Neural cell (in vitro differentiated cells): Measurements from ENCODE around the gene HLCS. TPM values are rescaled to one million over a fixed set of nuclear protein-coding genes. Genes with fewer than 3 reads are reported as not detected.

Experiments used
- H2AFZ ChIP-seq: fragments of 200-600, 300-800 bp; sonication (generic), shearing (Covaris generic); 2 replicates; pipeline ENCODE4 v1.6.0; 2014; ENCODE audit warnings: low read depth, mild to moderate bottlenecking, antibody characterized with exemption, low read length, moderate library complexity
- H3F3A ChIP-seq: fragments of 200-600 bp; shearing (Covaris generic); 2 replicates; pipeline ENCODE4 v1.6.1; 2016; ENCODE audit warnings: mild to moderate bottlenecking, moderate library complexity, mixed read lengths, antibody characterized with exemption, low read length; ENCODE audit not compliant: insufficient read depth, poor library complexity, severe bottlenecking
- H3K27ac ChIP-seq: fragments of 200-600, 300-800 bp; sonication (generic), shearing (Covaris generic); 2 replicates; pipeline ENCODE4 v1.5.1; 2014; ENCODE audit warnings: mild to moderate bottlenecking, low read length, moderate library complexity
- H3K27me3 ChIP-seq: fragments of 300-800, 200-600 bp; sonication (generic), shearing (Covaris generic); 2 replicates; pipeline ENCODE4 v1.6.0; 2014; ENCODE audit warnings: mild to moderate bottlenecking, low read depth, low read length, moderate library complexity; ENCODE audit not compliant: insufficient read depth
- H3K36me3 ChIP-seq: fragments of 300-800, 200-600 bp; sonication (generic), shearing (Covaris generic); 2 replicates; pipeline ENCODE4 v1.5.1; 2014; ENCODE audit warnings: mild to moderate bottlenecking, antibody characterized with exemption, low read length, moderate library complexity; ENCODE audit not compliant: insufficient read depth
- H3K4me2 ChIP-seq: fragments of 300-800, 200-600 bp; sonication (generic), shearing (Covaris generic); 2 replicates; pipeline ENCODE4 v1.6.0; 2014; ENCODE audit warnings: mild to moderate bottlenecking, low read length
- H3K4me3 ChIP-seq: fragments of 300-800, 200-600 bp; sonication (generic), shearing (Covaris generic); 2 replicates; pipeline ENCODE4 v1.5.1; 2014; ENCODE audit warnings: mild to moderate bottlenecking, low read length, moderate library complexity
- H3K79me2 ChIP-seq: fragments of 200-600 bp; shearing (Covaris generic); replicated peaks from 2 replicates; pipeline ENCODE4 v1.6.0; 2014; ENCODE audit warnings: mild to moderate bottlenecking, low read length, moderate library complexity; ENCODE audit not compliant: insufficient read depth
- H3K9ac ChIP-seq: fragments of 300-800, 200-600 bp; sonication (generic), shearing (Covaris generic); 2 replicates; pipeline ENCODE4 v1.6.1; 2016; ENCODE audit warnings: mild to moderate bottlenecking, low read length, mixed read lengths
- H3K9me2 ChIP-seq: fragments of 200-600 bp; shearing (Covaris generic); 2 replicates; pipeline ENCODE4 v1.6.1; 2016; ENCODE audit warnings: mild to moderate bottlenecking, low read length, mixed read lengths; ENCODE audit not compliant: insufficient read depth
- H3K9me3 ChIP-seq: fragments of 200-600, 300-800 bp; sonication (generic), shearing (Covaris generic); 2 replicates; pipeline ENCODE4 v1.6.1; 2016; ENCODE audit warnings: mild to moderate bottlenecking, mixed run types, low read length, moderate library complexity, mixed read lengths
- H4K20me1 ChIP-seq: fragments of 200-600 bp; shearing (Covaris generic); 2 replicates; pipeline ENCODE4 v1.6.1; 2016; ENCODE audit warnings: mild to moderate bottlenecking, mixed run types; ENCODE audit not compliant: insufficient read depth
- EP300 ChIP-seq: fragments of 450-650 bp; conservative IDR thresholded peaks from 2 replicates; pipeline ENCODE4 v1.6.1; 2014; ENCODE audit warnings: antibody characterized with exemption, mild to moderate bottlenecking, moderate library complexity; ENCODE audit not compliant: poor library complexity, severe bottlenecking
- EZH2 ChIP-seq: fragments of 200-600, 300-800 bp; shearing (Covaris generic), sonication (generic); IDR thresholded peaks from 2 replicates; pipeline ENCODE4 v1.6.1; 2014; ENCODE audit warnings: antibody characterized with exemption, low read length, borderline replicate concordance, mild to moderate bottlenecking; ENCODE audit not compliant: insufficient read depth, poor library complexity, severe bottlenecking
- MXI1 ChIP-seq: fragments of 450-650 bp; conservative IDR thresholded peaks from 2 replicates; pipeline ENCODE4 v1.6.1; 2014; ENCODE audit warnings: antibody characterized with exemption, mild to moderate bottlenecking; ENCODE audit not compliant: poor library complexity, severe bottlenecking
- POLR2AphosphoS5 ChIP-seq: IDR thresholded peaks from 2 replicates; pipeline ENCODE4 v1.6.1; 2012
- RAD21 ChIP-seq: fragments of 450-650 bp; conservative IDR thresholded peaks from 2 replicates; pipeline ENCODE4 v1.6.1; 2014; ENCODE audit warnings: antibody characterized with exemption, mild to moderate bottlenecking, moderate library complexity
- SMC3 ChIP-seq: fragments of 450-650 bp; conservative IDR thresholded peaks from 2 replicates; pipeline ENCODE4 v1.6.1; 2014; ENCODE audit warnings: antibody characterized with exemption, mild to moderate bottlenecking, moderate library complexity; ENCODE audit not compliant: poor library complexity
- TAF1 ChIP-seq: IDR thresholded peaks from 2 replicates; pipeline ENCODE4 v1.6.1; 2012; ENCODE audit warnings: low read depth
- polyA plus RNA-seq: library from polyadenylated mRNA; depleted of rRNA; stranded (reverse); fragments of >200 nt; gene quantifications from 2 replicates; pipeline ENCODE4 v1.2.3, GENCODE V29; 2014
- TF ChIP-seq, protein P1 (sequence below): IDR thresholded peaks from 2 replicates; pipeline ENCODE4 v1.6.1; 2012; ENCODE audit warnings: borderline replicate concordance
- TF ChIP-seq, protein P2 (sequence below): fragments of 450-650 bp; IDR thresholded peaks from 2 replicates; pipeline ENCODE4 v1.5.1; 2014; ENCODE audit warnings: antibody characterized with exemption, mild to moderate bottlenecking, moderate library complexity; ENCODE audit not compliant: poor library complexity, severe bottlenecking

Gene HLCS
- polyA plus RNA-seq, 1 donor from 2014 or later = 12.1 TPM

DNA sequence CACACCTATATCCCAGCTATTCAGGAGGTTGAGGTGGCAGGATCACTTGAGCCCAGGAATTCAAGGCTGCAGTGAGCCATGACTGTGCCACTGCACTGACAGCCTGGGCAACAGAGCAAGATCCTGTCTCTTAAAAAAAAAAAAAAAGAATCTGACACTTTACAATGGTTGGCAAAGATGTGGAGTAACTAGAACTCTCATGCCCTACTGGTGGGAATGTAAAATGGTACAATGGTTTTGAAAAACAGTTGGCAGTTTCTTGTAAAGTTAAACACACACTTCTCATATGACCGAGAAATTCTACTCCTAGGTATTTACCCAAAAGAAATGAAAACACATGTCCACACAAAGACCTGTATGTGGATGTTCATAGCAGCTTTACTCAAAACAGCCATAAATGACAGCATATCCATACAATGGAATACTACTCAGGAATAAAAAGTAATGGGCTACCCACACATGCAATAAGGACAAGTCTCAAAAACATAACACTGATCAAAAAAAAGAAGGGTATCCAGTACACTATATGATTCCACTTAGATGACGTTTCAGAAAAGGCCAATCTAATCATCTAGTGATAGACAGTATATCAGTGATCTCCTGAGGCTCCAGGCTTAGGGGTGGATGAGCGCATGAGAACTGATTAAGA lies 58.1 kb downstream of the HLCS start:
- no peaks in the 10 kb centered on the region for H3K79me2 ChIP-seq
- no peaks in the 10 kb centered on the region for H3K27me3 ChIP-seq
- H2AFZ ChIP-seq = no peak overlapping the region
- no peaks in the 10 kb centered on the region for H3K9me2 ChIP-seq
- no peaks in the 10 kb centered on the region for H4K20me1 ChIP-seq
- no peaks in the 10 kb centered on the region for H3K9me3 ChIP-seq
- H3K36me3 ChIP-seq = no peaks in the 10 kb centered on the region
- H3K4me2 ChIP-seq = no peak overlapping the region
- H3F3A ChIP-seq = no peaks in the 10 kb centered on the region
- no peak overlapping the region for H3K27ac ChIP-seq
- no peak for TF ChIP-seq POLR2AphosphoS5
- TF ChIP-seq, protein P1, sequence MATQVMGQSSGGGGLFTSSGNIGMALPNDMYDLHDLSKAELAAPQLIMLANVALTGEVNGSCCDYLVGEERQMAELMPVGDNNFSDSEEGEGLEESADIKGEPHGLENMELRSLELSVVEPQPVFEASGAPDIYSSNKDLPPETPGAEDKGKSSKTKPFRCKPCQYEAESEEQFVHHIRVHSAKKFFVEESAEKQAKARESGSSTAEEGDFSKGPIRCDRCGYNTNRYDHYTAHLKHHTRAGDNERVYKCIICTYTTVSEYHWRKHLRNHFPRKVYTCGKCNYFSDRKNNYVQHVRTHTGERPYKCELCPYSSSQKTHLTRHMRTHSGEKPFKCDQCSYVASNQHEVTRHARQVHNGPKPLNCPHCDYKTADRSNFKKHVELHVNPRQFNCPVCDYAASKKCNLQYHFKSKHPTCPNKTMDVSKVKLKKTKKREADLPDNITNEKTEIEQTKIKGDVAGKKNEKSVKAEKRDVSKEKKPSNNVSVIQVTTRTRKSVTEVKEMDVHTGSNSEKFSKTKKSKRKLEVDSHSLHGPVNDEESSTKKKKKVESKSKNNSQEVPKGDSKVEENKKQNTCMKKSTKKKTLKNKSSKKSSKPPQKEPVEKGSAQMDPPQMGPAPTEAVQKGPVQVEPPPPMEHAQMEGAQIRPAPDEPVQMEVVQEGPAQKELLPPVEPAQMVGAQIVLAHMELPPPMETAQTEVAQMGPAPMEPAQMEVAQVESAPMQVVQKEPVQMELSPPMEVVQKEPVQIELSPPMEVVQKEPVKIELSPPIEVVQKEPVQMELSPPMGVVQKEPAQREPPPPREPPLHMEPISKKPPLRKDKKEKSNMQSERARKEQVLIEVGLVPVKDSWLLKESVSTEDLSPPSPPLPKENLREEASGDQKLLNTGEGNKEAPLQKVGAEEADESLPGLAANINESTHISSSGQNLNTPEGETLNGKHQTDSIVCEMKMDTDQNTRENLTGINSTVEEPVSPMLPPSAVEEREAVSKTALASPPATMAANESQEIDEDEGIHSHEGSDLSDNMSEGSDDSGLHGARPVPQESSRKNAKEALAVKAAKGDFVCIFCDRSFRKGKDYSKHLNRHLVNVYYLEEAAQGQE = no peak
- no peak overlapping the region for H3K9ac ChIP-seq
- H3K4me3 ChIP-seq = no peak overlapping the region

DNA sequence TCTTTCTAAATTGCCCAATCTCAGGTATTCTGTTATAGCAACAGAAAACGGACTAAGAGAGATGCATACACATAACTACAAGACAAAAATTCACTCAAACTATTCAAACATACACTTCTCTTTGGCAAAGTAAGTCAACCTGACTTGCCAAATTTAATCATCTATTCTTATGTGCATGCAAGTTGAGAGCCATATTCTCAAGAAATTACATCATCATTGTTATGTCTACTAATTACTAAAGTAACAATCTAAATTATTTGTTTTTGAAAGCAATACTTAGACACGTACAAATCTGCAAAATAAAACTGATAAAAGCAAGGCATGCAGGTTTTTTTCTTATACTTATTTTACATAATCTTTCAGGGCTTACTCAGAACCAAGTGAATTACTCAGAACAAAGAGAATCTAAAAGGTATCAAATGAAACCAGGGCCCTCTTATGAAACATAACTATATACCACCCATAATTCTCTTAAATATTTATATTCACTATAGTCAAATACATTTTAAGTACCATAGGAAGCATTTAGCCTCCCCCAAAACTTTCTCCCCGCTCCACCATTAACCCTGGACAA lies 62.3 kb downstream of the HLCS start:
- Histone ChIP-seq H3K36me3 (no peaks in the 10 kb centered on the region), H3F3A (no peaks in the 10 kb centered on the region), H3K9me2 (no peaks in the 10 kb centered on the region), H3K79me2 (no peaks in the 10 kb centered on the region), H3K27ac (no peak overlapping the region), H3K4me3 (no peak overlapping the region), H3K4me2 (no peak overlapping the region), H3K9ac (no peak overlapping the region), H4K20me1 (no peaks in the 10 kb centered on the region), H3K27me3 (no peaks in the 10 kb centered on the region), H3K9me3 (no peaks in the 10 kb centered on the region), H2AFZ (no peak overlapping the region)
- TF ChIP-seq, protein P2, sequence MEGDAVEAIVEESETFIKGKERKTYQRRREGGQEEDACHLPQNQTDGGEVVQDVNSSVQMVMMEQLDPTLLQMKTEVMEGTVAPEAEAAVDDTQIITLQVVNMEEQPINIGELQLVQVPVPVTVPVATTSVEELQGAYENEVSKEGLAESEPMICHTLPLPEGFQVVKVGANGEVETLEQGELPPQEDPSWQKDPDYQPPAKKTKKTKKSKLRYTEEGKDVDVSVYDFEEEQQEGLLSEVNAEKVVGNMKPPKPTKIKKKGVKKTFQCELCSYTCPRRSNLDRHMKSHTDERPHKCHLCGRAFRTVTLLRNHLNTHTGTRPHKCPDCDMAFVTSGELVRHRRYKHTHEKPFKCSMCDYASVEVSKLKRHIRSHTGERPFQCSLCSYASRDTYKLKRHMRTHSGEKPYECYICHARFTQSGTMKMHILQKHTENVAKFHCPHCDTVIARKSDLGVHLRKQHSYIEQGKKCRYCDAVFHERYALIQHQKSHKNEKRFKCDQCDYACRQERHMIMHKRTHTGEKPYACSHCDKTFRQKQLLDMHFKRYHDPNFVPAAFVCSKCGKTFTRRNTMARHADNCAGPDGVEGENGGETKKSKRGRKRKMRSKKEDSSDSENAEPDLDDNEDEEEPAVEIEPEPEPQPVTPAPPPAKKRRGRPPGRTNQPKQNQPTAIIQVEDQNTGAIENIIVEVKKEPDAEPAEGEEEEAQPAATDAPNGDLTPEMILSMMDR = no peak
- TF ChIP-seq POLR2AphosphoS5 (no peak), EZH2 (no peak), SMC3 (no peak), RAD21 (no peak), MXI1 (no peak), EP300 (no peak), TAF1 (no peak)
- TF ChIP-seq, protein P1 = no peak
